NCI-H2196 (cell line): ENCODE results near the gene CACNA2D1.

Source experiments
- DNase-seq: peaks from one replicate; lab custom pipeline; 2025; ENCODE audit not compliant: unreplicated experiment; lab: John Stamatoyannopoulos, UW

The CACNA2D1 gene

GRCh38 chr7:82443547-82444219, at the start of gene CACNA2D1:
Gene CACNA2D1 (minus strand): TSS chr7:82443777.
- DNase-seq: peak; percentile 81

GRCh38 chr7:82481499-82482097, 38.0 kb upstream of the CACNA2D1 start:
- DNase-seq: no peak

- peak; percentile 3 for DNase-seq
Measured at GRCh38 chr7:82477733-82478515, 34.3 kb upstream of the CACNA2D1 start.

GRCh38 chr7:82472966-82473365, 29.4 kb upstream of the CACNA2D1 start:
- no peak for DNase-seq

- no peak for DNase-seq
Measured at GRCh38 chr7:82471351-82472020, 27.9 kb upstream of the CACNA2D1 start.

- no peak for DNase-seq
Measured at GRCh38 chr7:82469207-82469606, 25.6 kb upstream of the CACNA2D1 start.

GRCh38 chr7:82468435-82468834, 24.9 kb upstream of the CACNA2D1 start:
- no peak for DNase-seq

- DNase-seq: no peak
Measured at GRCh38 chr7:82467020-82467419, 23.4 kb upstream of the CACNA2D1 start.

GRCh38 chr7:82464372-82464771, 20.8 kb upstream of the CACNA2D1 start:
- DNase-seq: no peak

- no peak for DNase-seq
Measured at GRCh38 chr7:82455295-82455694, 11.7 kb upstream of the CACNA2D1 start.

GRCh38 chr7:82450759-82451158, 7.2 kb upstream of the CACNA2D1 start:
- no peak for DNase-seq

- no peak for DNase-seq
Measured at GRCh38 chr7:82449910-82450309, 6.3 kb upstream of the CACNA2D1 start.

- DNase-seq: no peak
Measured at GRCh38 chr7:82446897-82447296, 3.3 kb upstream of the CACNA2D1 start.

- DNase-seq: no peak
Measured at GRCh38 chr7:82445271-82445670, 1.7 kb upstream of the CACNA2D1 start.

- DNase-seq: peak; percentile 74
Measured at GRCh38 chr7:82444220-82444909, 788 bp upstream of the CACNA2D1 start.

- DNase-seq: no peak
Measured at GRCh38 chr7:82443036-82443546, 486 bp downstream of the CACNA2D1 start.

GRCh38 chr7:82442492-82443035, 1.0 kb downstream of the CACNA2D1 start:
- DNase-seq: no peak

- DNase-seq: no peak
Measured at GRCh38 chr7:82441669-82442478, 1.7 kb downstream of the CACNA2D1 start.

GRCh38 chr7:82438521-82438920, 5.1 kb downstream of the CACNA2D1 start:
- DNase-seq: no peak

GRCh38 chr7:82435769-82436168, 7.8 kb downstream of the CACNA2D1 start:
- no peak for DNase-seq
